Activated naive CD8-positive, alpha-beta T cell treated with anti-CD3 and anti-CD28 coated beads, Interleukin-2, amount 50 U/mL, for 16 hours (primary cell): ENCODE data around the gene USP15.

Source experiments
- DNase-seq: peaks from one replicate; pipeline ENCODE4 v3.0.0-alpha.2; 2020; ENCODE audit warnings: low read depth, low spot score

Gene USP15

DNA sequence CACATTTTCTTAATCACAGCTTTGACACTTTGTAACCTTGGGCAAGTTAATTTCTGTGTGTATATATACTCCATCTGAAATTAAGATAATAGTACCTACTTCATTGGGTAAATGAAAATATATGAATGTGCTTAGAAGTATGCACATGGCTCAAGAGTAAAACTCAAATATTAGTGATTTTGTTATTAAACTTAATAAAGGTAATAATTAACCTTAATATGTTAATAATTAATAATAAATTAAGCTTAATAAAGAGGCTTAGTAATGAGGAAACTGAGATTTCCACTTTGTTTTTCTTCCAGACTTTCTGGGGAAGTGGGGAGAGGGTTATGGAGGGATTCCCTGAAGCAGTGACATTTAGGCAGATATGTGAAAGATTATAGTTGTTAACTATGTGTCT is 19.8 kb downstream of the USP15 start:
- DNase-seq, result no peak

DNA sequence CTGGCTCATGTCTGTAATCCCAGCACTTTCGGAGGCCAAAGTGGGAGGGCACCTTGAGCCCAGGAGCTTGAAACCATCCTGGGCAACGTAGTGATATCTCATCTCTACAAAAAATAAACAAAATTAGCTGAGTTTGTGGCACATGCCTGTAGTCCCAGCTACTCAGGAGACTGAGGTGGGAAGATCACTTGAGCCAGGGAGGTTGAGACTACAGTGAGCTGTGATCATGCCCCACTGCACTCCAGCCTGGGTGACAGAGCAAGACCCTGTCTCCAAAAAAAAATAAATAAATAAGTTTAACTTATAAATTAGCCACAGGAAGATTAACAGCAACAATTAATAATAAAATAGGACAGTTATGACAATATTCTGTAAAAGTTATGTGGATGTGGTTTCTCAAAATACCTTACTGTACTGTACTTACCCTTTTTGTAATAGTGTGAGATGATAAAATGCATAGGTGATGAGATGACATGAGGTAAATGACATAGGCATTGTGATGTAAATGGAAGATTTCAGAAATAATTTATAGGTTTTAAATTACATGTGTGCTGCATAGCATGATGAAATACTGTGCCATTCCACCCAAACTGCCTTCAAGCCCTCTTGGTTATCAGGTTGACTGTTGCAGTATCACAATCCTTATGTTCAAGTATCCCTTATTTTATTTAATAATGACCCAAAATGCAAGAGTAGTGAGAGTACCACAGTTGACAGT is 22.0 kb downstream of the USP15 start:
- no peak for DNase-seq

DNA sequence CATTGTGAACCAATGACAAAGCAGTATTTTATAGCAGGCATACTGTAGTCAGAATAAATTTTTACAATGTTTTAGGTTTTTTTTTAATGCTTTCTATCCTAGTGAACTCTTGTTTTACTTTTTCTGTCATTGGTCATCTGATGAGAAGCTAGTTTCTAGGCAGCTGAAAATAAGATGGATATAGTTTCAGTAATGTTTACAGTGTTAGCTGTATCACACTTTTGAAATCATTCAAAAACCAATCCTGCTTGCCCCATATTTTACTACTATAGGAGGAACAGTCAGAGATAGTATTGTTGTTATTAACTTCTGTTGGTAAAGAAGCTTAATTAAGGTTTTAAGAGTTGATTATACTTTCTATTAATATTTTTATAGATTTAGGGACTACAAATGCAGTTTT is 24.5 kb downstream of the USP15 start:
- DNase-seq, result no peak

DNA sequence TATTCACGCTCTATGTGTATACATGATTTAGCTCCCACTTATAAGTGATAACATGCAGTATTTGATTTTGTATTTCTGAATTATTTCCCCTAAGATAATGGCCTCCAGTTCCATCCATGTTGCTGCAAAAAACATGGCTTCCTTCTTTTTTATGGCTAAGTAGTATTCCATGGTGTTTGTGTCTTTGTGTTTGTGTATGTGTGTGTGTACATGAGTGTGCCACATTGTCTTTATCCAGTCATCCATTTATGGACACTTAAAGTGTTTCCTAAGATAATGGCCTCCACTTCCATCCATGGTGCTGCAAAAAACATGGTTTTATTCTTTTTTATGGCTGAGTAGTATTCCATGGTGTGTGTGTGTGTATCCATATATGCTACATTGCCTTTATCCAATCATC is 25.1 kb downstream of the USP15 start:
- no peak for DNase-seq

DNA sequence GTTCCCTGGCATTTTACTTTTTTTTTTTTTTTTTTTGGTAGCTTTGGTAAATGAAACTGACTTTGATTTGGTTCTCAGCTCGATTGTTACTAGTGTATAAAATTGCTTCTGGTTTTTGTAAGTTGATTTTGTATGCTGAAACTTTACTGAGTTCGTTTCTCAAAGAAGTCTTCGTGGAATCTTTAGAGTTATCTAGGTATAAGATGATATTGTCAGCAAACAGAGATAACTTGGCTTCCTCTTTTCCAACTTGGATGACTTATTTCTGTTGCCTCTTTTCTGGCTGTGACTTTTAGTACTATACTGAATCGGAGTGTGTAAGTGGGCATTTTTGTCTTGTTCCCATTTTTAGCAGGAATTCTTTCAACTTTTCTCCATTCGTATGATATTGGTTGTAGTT is 28.1 kb downstream of the USP15 start:
- DNase-seq, result no peak

DNA sequence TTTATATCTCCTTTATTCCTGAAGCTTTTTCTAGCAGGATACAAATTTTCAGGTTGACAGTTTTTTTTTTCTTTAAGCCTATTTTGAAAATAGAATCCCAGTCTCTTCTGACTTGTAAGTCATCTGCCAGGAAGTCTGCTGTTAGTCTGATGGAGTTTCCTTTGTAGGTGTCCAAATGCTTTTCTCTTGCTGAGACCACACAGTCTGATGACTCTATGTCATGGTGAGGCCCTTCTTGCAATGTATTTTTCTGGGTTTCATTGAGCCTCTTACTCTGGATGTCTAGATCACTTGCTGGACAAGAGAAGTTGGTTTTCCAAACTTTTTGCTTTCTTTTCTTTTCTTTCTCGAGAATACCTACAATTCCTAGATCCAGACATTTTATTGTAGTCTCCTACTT is 30.6 kb downstream of the USP15 start:
- no peak for DNase-seq

DNA sequence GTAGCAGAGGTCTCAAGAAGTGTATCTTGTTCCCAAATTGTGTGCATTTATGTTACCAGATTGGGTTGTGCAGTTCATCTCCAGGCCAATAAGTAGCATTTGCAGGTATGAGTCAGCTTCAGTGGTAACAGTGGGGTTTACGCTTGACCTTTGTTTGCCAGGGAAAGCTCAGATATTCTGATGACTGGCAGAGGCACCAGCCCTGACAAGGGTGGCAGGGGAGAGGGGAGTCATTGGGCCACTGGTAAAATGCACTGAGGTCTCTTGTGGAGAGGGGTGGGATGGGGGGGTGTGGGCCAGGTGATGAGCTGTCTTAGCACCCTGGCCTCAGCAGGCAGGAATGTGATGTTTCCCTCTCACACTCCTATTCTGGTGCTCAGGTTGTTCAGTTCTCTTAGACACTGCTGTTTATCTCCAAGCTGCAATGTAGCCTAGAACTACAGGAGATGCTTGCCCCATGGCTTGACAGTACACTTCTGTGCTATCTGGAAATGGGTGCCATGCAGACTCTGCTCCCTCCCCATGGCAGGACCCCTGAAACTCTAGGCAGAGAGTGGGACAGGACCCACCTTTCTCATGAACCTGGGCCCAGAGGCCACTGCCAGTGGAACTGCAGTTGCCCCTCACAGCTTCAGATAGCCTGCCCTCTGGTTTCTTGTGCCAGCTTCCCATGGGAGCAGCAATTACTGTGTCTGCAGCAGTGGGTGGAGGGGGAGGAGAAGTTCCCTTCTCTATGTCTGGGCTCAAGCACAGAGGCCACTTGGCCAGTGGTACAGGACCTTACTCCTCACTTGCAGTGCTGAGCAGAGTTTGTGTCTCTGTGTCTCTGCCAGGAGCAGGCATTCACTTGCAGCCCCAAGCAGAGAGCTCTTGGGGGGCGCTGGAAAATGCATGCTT is 31.9 kb downstream of the USP15 start:
- no peak for DNase-seq

DNA sequence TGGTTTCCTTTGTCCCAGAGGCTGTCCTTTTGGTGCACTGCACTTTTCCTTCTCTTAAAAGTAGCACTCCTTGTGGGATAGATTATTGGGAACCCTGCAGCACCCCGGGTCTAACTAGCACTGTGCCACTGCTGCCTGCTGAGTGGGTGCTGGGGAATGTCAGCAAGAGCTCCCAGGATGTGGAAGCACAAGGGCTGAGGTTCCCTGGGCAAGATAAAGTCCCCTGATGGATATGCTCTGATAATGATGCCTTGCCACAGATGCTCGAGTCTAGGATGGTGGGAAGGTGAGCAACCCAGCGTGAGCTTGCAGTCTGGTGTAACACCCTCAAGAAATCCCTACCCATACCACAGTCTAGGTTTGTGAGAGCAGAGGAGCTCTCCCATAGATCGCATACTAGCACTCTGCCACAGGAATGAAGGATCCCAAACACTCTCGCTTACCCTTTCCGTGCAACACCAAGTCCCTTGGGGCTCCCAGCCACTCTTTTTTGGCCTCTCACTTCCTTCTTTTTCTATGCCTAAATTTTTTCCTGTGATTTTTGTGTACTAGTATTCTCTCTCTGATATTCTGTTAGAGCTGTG is 32.6 kb downstream of the USP15 start:
- DNase-seq, result no peak

DNA sequence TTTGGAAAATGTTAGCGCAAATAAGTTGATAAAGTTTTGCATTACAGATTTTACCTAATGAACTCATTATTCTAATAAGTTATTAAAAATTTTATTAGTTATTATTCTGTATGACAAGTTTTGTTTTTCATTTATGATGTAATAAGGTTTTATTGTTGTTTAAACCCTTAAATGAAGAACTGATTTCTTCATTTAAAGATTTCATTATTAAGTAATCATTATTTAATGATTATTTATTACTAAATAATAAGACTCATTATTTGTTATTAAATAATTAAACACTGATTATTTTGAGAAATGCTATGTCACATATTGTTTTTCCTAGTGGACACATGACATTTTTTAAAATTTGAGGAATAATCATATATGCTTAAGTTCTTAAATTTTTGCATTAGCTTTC is 34.2 kb downstream of the USP15 start:
- DNase-seq, result no peak

DNA sequence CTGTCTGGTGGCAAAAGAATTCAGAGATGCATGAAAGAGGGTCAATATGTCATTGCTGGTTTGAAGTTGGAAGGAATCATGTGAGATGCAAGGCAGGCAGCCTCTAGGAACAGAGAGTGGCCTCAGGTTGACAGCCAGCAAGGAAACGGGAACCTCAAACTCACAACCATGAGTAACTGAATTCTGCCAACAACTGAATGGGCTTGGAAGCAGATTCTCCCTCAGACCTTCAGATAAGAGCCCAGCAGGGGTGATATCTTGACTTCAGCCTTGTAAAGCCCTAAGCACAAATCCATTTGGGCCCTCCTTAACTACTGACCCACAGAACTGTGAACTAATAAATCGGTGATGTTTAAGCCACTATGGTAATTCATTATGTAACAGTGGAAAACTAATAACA is 35.8 kb downstream of the USP15 start:
- no peak for DNase-seq

DNA sequence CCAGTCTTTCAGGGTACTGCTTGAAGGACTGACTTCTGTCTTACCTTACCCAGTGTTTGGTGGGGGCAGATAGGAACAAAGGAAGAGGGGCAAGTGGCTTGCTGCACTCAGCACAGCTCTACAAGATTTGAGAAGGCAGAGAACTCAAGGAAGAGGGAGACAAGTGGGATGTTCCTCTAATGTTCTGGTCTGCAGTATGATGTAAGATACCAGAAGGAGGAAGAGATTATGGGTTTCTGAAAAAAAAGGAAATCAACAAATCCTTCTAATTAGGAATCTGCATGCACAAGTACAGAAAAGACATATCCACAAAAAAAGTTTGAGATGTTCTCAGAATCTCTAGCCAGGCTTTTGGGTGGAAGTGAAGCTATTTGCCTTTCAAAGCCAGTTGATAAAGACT is 37.1 kb downstream of the USP15 start:
- no peak for DNase-seq

DNA sequence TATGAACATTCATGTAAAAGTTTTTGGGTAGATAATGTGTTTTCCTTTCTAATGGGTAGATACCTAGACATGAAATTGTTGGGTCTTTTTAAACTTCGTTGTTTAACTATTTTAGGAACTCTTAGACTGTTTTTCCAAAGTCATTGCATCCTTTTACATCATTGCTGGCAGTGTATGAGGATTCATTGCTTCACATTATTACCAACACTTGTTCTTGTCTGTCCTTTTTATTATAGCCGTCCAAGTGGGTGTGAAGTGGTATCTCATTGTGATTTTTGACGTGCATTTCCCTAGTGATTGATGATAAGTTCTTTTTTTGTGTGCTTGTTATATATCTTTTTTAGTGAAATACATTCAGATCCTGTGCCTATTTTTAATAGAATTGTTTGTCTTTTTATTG is 39.4 kb downstream of the USP15 start:
- DNase-seq, result no peak

DNA sequence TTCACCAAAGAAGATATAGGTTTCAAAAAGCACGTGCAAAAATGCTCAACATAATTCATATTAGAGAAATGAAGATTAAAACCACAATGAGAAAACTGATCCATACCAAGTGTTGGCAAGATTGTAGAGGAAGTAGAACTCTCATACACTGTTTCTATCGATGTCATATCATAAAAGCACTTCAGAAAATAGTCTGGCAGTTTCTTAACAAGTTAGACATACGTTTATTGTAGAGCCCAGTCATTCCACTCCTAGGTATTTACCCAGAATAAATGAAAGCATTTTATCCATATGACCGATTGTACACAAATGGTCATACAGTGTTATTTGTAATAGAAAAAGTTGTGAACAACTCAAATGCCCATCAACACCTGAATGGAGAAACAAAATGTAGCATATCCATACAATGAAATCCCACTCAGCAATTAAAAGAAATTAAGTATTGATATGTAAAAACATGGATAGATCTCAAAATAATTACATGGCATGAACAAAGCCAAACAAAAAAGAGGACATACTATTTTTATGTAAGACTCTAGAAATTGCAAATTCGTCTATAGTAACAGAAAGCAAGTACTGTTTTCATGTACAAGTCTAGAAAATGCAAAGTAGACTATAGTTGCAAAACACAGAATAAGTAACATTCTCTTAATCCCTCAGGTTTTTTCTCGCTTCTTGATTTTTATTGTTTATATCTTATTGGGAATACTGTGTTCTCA is 41.0 kb downstream of the USP15 start:
- no peak for DNase-seq

DNA sequence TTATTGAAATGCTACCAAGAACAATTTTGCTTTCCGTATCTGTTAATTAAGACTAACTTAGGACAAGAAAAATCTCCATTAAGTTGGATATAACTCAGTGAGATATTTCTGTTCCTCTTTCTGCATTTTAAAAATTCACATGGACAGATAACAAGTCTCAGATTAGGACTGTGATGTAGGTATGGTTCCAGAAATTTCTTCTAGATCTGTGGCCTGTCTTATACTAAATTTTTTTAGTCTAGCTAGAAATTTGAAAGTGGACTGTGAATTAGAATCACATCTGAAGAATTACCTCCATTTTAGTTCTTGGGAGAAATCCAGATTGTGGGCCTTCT is 41.6 kb downstream of the USP15 start:
- DNase-seq, result no peak

DNA sequence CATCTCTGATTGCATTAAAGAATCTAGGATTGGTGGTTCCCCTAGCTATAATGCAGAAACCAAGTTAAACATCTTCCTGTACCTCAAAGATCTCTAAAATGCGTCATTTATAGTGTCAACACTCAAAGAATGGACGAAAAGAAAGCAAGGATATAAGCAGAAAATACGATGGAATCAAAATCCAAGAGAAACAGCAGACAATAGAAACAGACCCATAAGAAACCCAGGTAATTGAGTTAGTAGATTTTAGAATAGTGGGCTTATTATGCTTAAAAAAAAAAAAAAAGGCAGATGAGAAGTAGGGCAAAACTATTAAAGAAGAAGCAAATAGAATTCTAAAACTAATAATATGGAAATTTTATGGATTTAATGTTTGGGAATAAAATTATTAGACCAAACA is 44.4 kb downstream of the USP15 start:
- no peak for DNase-seq

DNA sequence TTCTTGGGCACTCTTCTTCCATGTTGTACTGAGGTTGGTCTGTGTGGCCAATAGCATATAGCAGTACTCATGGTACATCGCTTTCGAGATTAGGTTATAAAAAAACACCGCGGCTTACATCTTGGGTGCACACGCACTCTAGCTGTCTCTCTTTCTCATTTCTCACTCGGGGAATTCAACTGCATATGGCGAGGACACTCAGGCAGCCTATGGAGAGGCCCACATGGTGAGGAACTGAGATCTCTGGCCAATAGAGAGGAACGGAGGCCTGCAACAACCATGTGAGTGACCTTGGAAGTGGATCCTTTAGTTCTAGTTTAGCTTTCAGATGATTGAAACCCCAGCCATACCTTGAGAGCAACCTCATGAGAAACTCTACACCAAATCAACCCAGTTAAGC is 45.6 kb downstream of the USP15 start:
- no peak for DNase-seq

DNA sequence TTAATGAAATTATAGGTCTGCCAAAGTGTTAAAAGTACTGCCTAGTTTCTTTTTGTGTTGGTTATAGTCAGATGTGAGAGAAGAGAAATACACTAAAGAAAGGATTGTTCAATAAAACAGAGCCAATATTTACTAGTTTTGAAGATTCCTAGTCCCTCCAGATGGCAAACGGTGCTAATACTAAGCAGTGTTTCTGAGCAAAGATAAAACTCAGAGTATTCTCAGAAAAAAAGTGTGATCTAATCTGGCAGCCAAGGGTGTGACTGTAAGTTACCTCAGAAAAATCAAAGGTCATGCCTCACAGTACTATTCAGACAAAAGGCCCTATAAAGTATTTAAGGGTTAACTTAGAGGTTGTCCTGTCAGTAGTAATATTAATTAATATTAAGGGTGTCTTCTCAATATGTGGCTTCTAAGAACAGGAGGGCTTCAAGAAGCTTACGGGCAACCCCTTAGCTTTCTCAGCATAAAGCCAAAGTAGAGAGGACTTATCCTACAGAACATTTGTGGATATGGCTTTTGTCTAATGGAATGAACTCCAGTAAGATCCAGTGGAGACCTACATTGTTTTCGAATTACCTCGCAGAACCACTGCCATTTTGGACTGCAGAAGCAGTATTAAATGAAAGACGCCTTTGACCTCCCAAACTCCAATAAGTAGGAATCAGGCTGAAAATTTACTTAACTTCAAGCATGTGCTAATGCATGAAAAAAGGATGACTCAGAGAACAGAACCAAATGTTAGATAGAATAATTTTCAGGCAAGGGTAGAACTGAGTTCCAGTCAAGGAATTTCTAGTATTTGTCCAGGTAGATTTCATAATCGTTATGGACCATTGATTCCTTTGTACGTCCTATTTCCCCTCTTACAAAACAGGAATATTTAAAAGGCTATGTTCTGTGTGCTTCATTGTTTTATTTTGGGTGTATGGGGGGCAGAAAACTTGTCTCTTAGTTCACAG is 46.6 kb downstream of the USP15 start:
- no peak for DNase-seq

DNA sequence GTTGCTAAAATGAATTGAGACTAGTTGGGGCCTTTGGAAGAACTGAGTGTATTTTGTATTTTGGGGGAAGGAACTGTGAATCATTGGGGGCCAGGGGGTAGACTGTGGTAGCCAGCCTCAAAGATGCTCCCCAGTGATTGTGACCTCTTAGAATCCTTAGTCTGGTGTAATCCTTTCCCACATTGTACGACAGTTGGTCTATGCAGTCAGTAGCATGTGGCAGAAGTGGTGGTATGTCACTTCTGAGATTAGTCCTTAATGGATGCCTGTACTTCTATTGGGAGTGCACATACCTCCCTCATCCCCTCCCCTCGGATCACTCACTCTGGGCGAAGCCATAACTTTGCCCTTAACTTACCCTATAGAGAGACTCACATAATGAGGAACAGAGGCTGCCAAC is 48.0 kb downstream of the USP15 start:
- no peak for DNase-seq

DNA sequence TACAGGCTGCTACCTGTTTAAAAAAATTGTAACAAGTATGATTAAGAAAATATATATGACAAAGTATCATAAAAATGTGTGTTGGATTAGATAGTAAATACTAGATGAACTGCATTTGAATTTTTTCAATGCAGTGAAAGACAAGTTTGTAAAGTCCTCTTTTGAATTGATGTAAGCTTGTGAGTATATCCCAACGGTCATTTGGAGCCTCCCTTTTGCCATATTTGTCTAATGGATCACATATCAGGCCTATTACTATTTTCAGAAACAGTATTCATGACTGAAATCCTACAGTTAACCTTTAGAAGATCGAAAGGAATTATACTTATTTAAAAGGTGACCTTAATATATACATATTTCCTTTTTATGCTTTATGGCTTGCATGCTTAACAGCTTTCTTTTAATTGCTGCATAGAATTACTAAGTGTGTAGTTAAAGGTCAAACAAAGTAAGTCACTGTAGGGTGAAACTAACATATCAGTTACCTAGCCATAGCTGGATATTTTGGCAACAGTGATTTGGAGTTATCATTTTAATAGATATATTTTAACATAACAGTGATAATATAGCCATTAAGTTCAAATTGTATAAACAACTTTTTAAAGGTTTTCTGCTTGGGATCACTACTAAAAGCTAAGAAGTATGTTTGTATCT is 53.6 kb downstream of the USP15 start:
- DNase-seq, result no peak

DNA sequence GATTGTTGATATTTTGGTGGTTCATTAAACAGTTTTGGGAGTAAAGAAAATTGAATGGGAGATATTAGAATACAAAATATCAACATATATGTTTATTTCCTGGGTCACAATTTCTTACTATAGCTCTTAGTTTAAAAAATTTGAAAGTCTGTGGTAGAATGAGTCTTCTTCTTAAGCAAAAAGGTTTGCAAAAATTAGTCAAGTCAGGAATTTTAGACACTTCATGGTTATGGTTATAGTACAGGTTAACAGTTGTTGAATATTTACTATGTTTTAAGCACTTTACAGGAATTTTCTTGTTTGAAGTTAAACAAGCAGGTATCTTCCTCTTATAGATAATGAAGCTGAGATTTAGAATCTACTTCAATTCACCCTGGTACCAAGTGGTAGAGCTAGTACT is 56.8 kb downstream of the USP15 start:
- DNase-seq, result no peak

DNA sequence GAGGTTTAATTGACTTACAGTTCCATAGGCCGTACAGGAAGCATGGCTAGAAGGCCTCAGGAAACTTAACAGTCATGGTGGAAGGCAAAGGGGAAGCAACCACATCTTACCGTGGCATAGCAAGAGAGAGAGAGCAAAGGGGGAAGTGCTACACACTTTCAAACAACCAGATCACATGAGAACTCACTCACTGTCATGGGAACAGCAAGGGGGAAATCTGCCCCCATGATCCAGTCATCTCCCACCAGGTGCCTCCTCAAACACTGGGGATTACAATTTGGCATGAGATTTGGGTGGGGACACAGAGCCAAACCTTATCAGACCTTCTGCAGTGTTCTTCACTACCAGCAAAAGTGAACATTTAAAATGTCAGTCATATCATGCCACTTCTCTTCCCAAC is 58.9 kb downstream of the USP15 start:
- DNase-seq, result no peak
